GM18517 (cell line): ENCODE measurements around the gene MICAL3.
"Not testable (repeated sequence)": the region's sequence is repeated elsewhere in the genome, so short reads cannot be mapped to it uniquely, and the experiment has no call there.

Experiments used
- ATAC-seq: cut with Tn5 transposase; IDR thresholded peaks from one replicate; pipeline ENCODE4 v1.9.1; 2021; ENCODE audit warnings: mild to moderate bottlenecking, moderate library complexity; ENCODE audit not compliant: unreplicated experiment

MICAL3 gene

DNA sequence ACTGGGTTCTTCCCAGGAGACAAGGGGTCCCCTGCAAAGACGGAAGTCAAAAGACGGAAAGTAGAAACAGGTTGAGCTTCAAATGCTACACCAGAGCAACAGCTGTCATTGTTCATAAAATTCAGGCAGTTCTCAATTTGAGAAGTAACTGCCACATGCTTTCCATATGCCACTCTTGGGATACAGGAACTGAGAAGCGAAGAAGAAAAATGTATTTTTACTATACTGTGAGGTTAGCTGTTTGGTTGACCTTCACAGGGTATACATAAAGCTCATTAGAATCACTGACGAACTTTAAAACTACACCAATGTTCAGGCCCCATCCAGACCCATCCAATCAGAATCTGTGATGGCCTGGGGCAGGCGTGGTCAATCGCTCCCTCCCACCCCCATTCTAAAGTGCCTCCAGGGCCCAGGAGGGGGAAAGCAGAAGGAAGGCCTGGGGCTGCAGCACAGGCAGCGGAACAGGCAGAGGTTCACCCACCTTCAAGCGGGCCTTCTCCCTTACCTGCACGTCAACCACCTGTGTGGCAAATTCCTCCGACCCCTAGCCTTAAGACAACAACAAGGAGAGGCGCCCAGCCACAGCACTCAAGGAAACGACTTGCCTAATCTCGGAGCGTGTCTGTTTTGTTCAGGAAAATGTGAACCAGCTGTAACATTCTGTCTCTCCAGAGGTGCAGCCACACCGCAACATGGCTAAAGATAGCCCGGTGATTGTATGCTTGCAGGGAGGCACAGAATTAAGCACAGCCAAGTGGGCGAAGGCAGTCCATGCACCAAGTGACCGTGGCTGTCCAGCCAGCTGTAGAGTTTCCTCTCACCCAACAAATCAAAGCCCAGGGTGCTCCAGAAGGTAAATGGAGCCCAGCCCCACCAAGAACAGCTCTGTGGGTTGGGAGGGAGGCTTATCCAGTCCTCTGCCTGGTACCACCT lies 82.6 kb downstream of the MICAL3 start:
- no peak for ATAC-seq

DNA sequence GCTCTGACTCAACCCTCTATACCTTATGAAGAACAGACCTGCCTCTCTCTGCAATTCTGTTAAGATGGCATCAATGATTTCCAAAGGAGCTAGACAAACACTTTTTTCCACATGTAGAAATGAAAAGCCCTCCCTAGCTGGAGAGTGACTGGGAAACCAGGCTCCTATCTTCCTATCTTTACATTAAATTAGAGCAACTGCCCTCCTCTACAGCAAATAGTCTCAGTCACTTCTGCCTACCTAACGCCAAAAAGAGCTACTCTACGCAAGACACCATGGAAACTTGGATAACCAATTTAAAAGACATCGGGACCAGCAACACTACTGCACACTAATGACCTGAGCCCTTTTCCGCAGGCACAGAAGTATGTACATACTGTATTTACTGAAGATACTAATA lies 84.8 kb downstream of the MICAL3 start:
- no peak for ATAC-seq

DNA sequence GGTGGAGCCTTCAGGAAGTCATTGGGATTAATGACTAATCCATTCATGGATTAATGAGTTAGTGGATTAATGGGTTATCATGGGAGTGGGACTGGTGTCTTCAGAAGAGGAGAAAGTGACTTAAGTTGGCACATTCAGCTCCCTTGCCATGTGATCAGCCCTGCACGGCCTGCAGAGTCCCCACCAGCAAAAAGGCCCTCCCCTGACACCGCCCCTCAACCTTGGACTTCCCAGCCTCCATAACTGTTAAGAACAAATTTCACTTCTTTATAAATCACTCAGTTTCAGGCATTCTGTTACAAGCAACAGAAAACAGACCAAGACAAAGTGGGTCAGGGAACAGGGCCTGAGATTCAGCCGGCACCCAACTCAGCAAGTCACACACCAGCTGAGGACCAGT lies 85.3 kb downstream of the MICAL3 start:
- no peak for ATAC-seq

DNA sequence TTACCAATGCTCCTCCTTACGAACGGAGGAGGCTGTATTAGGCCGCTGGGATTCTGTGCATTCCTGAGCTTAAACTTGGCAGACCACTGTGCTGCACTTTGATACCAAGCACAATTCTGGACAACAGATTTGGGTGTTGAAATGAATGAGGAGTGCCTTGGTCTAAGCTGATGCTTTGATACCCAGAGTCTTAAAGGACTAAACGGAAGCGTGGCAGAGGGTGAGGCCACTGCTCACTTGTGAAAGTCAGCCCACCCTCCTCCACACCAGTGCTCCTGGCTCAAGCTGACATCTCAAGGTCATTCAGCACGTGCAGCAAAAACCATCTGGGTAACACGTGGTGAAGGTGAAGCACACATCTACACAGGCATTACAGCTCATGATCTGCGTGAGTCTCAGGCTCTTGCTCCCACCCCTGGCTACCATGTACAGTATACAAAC lies 85.9 kb downstream of the MICAL3 start:
- no peak for ATAC-seq

DNA sequence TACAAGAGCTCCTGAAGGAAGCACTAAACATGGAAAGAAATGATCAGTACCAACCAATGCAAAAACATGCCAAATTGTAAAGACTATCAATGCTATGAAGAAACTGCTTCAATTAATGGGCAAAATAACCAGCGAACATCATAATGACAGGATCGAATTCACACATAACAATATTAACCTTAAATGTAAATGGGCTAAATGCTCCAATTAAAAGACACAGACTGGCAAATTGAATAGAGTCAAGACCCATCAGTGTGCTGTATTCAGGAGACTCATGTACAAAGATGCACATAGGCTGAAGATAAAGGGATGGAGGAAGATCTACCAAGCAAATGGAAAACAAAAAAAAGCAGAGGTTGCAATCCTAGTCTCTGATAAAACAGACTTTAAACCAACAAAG lies 91.9 kb downstream of the MICAL3 start:
- not testable (repeated sequence) for ATAC-seq

DNA sequence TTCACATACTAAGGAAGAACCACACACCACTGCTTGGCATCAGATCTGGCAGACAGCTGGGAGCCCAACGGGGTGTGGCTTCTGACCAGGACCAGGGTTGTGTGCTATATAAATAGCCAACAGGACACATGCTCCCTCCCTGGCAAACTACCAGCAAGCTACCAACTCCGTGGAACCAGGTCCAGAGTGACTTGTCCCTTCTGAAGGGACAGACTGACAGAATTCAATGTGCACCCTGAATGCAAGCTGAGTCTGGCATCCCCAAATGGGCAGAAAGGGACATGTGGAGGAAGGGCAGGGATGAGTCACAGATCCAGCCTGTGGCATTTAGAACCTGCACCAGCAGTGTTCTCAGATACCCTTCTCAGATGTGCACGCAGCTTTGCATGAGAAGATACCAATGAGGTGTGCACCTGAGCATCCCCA lies 92.9 kb downstream of the MICAL3 start:
- ATAC-seq, result no peak

DNA sequence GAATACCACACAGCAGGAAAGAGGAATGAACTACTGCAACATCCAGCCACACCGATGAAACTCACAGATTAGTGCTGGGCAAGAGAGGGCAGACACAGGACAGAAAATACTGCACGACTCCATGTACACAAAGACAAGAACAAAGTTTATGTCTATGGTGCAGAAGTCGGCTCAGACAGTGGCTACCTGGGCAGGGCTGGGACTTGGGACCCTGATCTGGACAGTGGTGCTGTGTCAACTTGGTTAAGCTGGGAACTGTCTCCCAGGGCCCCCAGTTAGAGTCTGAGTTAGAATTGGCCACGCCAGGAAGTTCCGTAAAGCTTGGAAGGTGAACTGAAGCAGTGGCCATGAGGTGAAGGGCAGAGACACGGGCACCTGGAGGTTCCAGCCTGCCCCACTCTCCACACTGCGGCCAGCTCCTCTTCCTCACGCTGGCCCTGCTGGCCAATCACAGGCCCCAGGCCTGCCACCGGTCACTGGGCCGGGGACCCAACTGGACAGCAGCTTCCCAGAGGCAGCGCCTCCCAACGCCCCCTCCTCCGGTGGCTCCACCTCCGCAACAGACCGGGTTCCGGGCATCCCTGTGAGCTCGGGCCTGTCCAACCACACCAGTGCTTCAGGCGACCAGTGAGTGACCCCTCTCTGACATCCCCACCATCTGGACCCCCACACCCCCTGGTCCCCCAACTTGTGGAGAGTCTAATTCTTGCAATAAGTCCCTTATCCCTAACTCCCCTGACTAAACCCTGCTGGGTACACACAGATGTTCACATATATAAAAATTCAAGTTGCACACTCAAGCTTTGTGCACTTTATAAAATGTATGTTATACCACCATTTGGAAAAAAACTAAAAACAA lies 93.7 kb downstream of the MICAL3 start:
- no peak for ATAC-seq

DNA sequence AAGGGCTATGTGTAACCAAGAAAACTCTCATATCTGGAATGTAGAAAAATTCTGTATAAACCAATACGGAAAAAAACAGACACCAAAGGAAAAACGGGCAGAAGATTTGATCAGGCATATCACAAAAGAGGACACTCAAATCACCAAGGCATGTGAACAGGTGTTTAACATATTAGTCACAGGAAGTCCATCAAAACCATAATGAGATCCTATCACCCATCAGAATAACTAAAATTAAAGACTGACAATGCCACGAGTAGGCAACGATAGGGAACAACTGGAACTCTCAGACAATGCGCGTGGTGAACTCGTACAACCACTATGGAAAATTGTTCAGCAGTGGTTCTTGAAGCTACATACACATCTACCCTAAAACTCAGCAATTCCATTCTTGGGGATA lies 94.5 kb downstream of the MICAL3 start:
- no peak for ATAC-seq

DNA sequence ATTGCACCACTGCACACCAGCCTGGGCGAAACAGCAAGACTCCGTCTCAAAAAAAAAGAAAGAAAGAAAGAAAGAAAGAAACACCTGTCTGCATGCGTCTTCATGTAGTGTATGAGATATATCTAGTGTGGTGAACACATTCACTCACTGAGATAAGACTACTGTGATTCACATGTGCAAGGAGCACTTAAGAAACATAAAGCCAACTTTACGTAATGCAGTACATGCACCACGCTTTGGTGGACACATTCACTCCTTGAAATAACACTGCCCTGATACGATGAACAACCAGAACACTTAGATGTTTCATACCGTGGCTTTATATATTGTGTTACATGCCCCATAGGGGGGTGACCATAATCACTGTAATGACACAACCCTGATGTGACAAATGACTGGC lies 96.0 kb downstream of the MICAL3 start:
- ATAC-seq, result no peak

DNA sequence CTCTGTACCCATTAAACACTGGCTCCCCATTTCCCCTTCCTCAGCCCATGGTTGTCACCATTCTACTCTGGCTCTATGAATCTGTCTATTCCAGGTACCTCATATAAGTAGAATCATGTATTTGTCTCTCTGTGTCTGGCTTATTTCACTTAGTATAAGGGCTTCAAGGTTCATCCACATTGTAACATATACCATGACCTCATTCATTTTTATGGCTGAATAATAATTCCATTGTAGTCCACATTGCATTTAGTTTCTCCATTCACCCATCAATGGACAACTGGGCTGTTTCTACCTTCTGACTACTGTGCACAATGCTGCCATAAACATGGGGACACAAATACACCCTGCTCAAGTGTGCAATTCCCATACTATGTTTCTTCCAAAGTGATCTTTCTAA lies 97.3 kb downstream of the MICAL3 start:
- ATAC-seq, result no peak

DNA sequence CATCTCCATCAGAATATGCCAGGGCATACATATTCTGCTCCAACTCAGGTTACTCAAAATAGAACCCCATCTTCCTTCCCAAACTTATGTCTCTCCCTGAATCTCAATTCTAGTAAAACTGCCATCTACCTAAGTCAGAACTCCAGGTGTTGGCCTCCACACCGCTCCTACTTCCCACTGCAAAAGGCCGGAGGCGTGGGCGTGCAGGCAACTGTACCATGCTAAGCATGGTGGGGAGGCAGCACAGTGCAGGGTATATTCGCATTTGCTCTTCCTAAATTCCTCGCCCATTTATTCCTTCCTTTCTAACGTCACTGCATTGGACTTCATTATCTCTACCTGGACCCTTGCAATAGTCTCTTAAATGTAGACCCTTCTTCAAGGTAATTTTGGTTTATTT lies 97.8 kb downstream of the MICAL3 start:
- ATAC-seq, result no peak

DNA sequence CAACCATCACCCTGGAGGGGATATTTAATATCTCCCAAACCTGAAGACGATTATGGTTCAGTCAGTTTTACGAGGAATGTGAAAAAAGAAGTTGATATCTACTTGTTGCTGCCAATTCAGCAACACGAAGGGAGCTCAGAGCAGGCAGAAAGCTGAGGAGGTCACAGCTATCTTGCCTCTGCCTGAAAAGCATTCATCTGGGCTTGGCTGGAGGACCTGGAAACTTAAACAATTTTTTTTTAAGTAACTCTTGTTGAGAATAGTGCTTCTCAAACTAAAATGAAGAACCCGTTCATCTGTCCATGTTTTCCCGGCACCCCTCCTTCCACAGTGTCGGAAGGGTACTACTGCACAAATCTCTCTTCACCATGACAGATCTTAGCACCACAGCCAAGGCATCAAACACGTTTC lies 98.9 kb downstream of the MICAL3 start:
- no peak for ATAC-seq

DNA sequence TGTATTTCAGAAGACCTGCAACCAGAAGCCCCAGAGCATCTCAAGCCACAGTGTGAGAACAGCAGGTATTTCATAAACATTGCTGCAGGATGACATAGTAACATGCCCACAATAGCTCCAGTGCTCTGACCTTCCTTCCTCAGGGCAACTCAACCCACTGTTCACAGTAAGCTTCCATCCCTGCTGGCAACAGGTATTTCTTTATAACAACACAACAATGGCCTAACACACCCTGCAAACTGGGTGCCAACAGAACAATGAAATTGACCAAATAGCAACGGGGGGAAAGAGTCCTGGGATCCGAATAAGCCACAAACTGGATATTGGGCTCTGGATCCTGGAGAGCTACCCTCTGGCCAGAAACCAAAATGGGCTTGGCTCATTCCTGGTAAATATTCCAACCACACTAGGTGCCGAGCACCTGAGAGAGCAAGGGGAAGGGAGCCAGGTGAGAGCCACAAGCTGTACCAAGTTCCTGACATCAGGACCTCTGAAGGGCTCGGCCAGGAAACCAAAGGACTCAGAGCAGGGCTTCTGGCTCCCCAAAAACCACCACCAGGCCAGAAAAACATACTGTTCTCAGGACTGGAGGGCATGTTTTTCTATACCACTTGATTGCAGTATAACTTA lies 99.5 kb downstream of the MICAL3 start:
- ATAC-seq, result no peak

DNA sequence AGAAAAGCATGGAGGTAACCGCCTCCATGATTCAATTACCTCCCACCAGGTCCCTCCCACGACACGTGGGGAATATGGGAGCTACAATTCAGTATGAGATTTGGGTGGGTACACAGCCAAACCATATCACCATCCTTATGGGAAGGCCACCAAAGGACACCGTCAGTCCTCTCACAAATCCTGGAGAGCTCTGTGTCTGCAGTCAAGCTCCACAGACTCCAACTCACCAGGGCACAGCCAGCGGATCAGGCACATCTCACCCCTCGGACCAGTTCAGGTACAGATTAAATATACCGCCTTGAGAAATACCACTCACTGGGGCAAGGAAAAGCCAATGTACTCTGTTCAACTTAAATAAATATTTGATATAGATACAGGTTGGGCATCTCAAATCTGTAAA lies 100.3 kb downstream of the MICAL3 start:
- ATAC-seq, result no peak

DNA sequence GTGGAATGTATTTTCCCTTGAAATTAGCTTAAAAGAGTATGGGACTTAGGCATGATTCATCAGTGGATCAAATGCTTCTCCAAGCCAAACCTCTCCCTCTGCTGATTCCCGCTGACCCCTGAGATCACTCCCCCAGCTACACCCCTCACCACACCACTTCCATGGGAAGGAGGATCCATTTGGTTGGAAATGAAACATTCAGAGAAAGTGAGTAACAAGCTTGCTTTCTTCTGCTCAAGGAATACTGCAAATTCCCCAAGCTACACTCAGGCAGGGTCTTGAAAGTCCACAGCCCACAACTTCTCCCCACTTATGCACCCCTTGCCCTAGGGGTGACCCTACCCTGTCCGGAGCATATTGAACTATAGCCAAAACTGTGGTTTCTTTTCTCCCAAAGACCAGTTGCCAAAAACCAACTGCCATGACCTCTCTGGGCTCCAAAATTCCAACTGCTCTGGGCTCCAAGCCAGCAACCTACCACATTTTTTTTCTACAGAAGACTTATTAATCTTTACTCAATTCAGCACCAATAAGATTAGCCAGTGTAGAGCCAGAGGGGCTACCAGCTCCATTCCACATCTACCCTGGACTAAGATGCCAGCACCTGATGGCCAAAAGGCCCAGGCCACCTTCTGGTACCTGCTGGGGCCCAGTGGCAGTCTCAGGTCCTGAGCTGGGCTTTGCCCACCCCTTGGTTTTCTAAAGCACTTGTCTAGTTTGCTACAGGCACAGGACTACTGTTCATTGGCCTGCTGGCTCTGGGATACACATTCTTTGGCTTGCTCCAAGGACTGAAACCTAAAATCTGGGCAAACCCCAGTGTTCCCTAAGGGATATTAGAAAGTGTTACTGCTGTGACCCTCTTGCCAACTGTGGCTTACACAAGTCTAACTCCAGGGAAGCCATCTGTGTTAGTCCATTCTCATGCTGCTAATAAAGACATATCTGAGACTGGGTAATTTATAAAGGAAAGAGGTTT lies 101.1 kb downstream of the MICAL3 start:
- no peak for ATAC-seq

DNA sequence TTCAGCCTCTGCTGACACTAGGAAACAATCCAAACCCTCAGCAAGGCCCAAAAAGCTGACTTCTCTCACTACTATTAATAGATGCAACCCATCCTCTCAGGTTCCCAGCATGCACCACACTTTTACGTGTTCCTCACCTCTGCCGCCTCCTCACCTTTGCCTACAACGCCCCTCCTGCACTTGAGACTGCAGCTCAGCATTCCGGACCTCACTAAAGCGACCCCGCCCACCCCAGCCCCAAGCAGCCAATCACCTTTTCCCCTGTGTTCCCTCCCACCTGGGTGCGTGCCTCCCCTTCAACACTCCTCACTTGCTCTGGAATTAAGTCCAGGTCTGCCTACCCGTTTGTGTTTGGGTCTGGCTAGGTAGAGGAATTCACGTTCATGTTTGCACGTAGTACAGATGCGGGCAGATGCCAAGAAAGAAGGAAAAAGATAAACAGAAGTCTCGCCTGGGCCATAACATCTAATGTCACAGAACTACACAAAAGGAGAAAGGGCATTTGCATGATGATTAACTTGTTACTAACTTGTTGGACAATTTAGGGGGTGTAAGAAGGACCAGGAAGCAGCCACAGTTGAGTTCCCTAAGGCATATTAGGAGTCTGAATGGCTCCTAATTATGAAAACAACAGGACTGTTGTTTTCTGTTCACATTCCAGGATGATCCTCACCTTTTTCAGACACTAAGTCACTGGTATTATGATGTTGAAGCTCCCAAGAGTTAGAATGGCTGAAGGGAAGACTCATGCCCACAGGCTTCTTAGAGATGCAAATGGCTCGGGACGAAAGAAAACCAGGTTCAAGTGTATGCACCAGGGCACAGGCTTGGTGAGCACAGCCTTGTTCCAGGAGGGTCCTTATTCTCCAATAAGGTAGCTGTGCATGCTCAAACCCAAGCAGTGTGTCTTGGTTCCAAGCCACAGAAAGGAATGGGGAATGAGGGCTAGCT lies 102.2 kb downstream of the MICAL3 start:
- ATAC-seq, result no peak

DNA sequence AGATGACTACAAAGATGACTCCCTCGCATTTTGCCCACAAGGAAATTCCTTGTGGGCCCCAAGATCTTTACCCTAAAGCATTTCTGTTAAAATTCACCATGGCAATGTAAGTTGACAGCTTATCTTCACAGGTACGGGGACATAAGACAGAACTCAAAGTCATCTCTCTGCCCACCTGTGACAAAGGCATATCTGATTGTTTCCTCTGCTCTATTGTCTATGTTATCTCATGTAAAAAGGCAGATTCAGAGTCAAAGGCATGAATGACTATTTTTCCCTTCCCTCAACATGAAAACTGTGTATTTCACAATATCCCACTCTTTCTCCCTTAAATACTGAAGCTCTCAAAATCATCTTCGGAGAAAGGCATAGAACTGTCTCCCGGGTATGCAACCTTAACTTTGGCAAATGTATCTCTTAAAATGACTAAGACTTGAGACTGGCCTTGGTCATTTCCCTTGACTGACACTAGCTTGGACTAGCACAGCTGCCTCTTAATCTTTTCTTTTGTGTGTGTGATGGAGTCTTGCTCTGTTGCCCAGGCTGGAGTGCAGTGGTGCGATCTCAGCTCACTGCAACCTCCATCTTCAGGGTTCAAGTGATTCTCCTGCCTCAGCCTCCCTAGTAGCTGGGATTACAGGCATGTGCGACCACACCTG lies 103.2 kb downstream of the MICAL3 start:
- ATAC-seq, result no peak

DNA sequence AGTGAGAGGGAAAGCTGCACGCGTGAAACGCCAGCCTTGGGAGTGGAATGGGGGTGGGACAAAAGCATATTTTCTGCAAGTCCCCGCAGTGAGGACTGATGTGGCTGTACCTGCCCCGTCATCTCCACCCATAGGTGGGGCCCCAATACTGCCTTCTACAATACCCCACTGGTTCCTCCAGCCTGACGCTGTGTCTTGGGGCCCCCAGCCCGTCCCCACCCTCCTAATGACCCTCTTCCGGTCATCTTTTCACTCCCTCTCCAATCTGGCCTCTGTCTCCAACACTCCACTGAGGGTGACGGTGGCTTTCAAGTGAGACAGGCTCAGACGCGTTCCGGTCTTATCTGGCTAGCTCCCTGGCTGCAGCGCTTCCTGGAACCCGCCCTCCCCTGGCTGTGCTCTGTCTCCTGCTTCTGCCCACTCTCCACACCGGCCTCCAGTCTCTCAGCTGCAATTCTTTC lies 104.2 kb downstream of the MICAL3 start:
- ATAC-seq, result no peak
